ENCODE results near the gene IL37.

GRCh38 chr2:112881217-112881985 is 29.6 kb upstream of the IL37 start:
- TF ChIP-seq POLR2A (IDR thresholded peaks at IDR 0.05; ENCODE audit: low read length) = no peak
- TF ChIP-seq GATA1 (IDR thresholded peaks at IDR 0.05; ENCODE audit: low read depth, low read length) = no peak

Data from erythroblast (primary cell).